Astrocyte (in vitro differentiated cells and primary cell): ENCODE measurements around the gene DNER. TPM values are rescaled to one million over a fixed set of nuclear protein-coding genes. Genes with fewer than 3 reads are reported as not detected.

Experiments used
- DNase-seq: peaks from one replicate; pipeline ENCODE4 v3.0.0-alpha.2; 2010; ENCODE audit warnings: low read depth
- FAIRE-seq: peaks from 2 replicates; lab custom pipeline; 2011; peaks lifted over from hg19 to GRCh38; lab: Jason Lieb, UNC
- H2AFZ ChIP-seq: 2 replicates; pipeline ENCODE4 v1.6.0; 2012; ENCODE audit warnings: low read depth, low read length, inconsistent platforms
- H3K27ac ChIP-seq: 2 replicates; pipeline ENCODE4 v1.5.1; 2011; ENCODE audit warnings: low read depth, low read length, inconsistent platforms
- H3K27me3 ChIP-seq: 2 replicates; pipeline ENCODE4 v1.6.0; 2011; ENCODE audit warnings: low read length, inconsistent platforms; ENCODE audit not compliant: insufficient read depth
- H3K36me3 ChIP-seq: 2 replicates; pipeline ENCODE4 v1.5.1; 2011; ENCODE audit warnings: low read length, inconsistent platforms; ENCODE audit not compliant: insufficient read depth
- H3K4me1 ChIP-seq: 2 replicates; pipeline ENCODE4 v1.5.1; 2011; ENCODE audit warnings: low read length, inconsistent platforms; ENCODE audit not compliant: insufficient read depth
- H3K4me2 ChIP-seq: 2 replicates; pipeline ENCODE4 v1.6.0; 2012; ENCODE audit warnings: low read length, inconsistent platforms
- H3K4me3 ChIP-seq: 2 replicates; pipeline ENCODE4 v1.5.1; 2011; ENCODE audit warnings: low read depth, mild to moderate bottlenecking, low read length, inconsistent platforms; ENCODE audit not compliant: insufficient read depth
- H3K79me2 ChIP-seq: 2 replicates; pipeline ENCODE4 v1.6.0; 2012; ENCODE audit warnings: mild to moderate bottlenecking, low read length, inconsistent platforms; ENCODE audit not compliant: insufficient read depth
- H3K9ac ChIP-seq: 2 replicates; pipeline ENCODE4 v1.6.0; 2012; ENCODE audit warnings: mild to moderate bottlenecking, low read length, inconsistent platforms
- H3K9me3 ChIP-seq: 2 replicates; pipeline ENCODE4 v1.5.1; 2012; ENCODE audit warnings: low read depth, mild to moderate bottlenecking, low read length, inconsistent platforms; ENCODE audit not compliant: insufficient read depth
- H4K20me1 ChIP-seq: 2 replicates; pipeline ENCODE4 v1.6.0; 2012; ENCODE audit warnings: low read length, inconsistent platforms; ENCODE audit not compliant: insufficient read depth
- H3K27ac Mint-ChIP-seq: one replicate; pipeline ENCODE4 v1.8.0; 2021; ENCODE audit warnings: mild to moderate bottlenecking, mixed read lengths; ENCODE audit not compliant: unreplicated experiment
- H3K27me3 Mint-ChIP-seq: one replicate; pipeline ENCODE4 v1.8.0; 2021; ENCODE audit warnings: low read depth, mixed read lengths; ENCODE audit not compliant: unreplicated experiment
- H3K36me3 Mint-ChIP-seq: one replicate; pipeline ENCODE4 v1.8.0; 2021; ENCODE audit warnings: low read depth, mixed read lengths; ENCODE audit not compliant: unreplicated experiment
- H3K4me1 Mint-ChIP-seq: one replicate; pipeline ENCODE4 v1.8.0; 2021; ENCODE audit warnings: low read depth, mixed read lengths; ENCODE audit not compliant: unreplicated experiment
- H3K4me3 Mint-ChIP-seq: one replicate; pipeline ENCODE4 v1.8.0; 2021; ENCODE audit warnings: mild to moderate bottlenecking, moderate library complexity, mixed read lengths; ENCODE audit not compliant: unreplicated experiment
- H3K9me3 Mint-ChIP-seq: one replicate; pipeline ENCODE4 v1.8.0; 2021; ENCODE audit warnings: mild to moderate bottlenecking, mixed read lengths; ENCODE audit not compliant: unreplicated experiment
- CTCF ChIP-seq: IDR thresholded peaks from 2 replicates; pipeline ENCODE4 v1.5.1; 2011; ENCODE audit warnings: low read depth, mild to moderate bottlenecking, inconsistent platforms, low read length, moderate library complexity; ENCODE audit not compliant: insufficient read depth
- EZH2 ChIP-seq: IDR thresholded peaks from 2 replicates; pipeline ENCODE4 v1.6.1; 2012; ENCODE audit warnings: mild to moderate bottlenecking, low read length, inconsistent platforms; ENCODE audit not compliant: insufficient read depth
- total RNA-seq: library from RNA; stranded (reverse); gene quantifications from 2 replicates; pipeline ENCODE4 v1.2.1, GENCODE V29; 2021

Gene DNER
- total RNA-seq, 1 donor from 2014 or later: 1.0 TPM

GRCh38 chr2:229660391-229660790 is 54.0 kb downstream of the DNER start:
- Histone ChIP-seq H3K79me2 (no peaks in the 10 kb centered on the region), H3K4me3 (no peak overlapping the region), H2AFZ (no peak overlapping the region), H3K36me3 (no peaks in the 10 kb centered on the region), H3K27me3 (no peaks in the 10 kb centered on the region), H3K9me3 (no peaks in the 10 kb centered on the region), H3K27ac (no peak overlapping the region), H3K9ac (no peak overlapping the region), H4K20me1 (no peaks in the 10 kb centered on the region), H3K4me2 (no peak overlapping the region), H3K4me1 (no peaks in the 10 kb centered on the region)
- Mint-ChIP-seq H3K4me3 (no peak overlapping the region), H3K27me3 (no peaks in the 10 kb centered on the region), H3K36me3 (no peaks in the 10 kb centered on the region), H3K27ac (no peak overlapping the region), H3K9me3 (no peaks in the 10 kb centered on the region), H3K4me1 (peaks cover 6% of the 10 kb centered on the region)
- FAIRE-seq (no peak), DNase-seq (no peak)
- TF ChIP-seq EZH2: no peak

- Histone ChIP-seq H3K27me3 (no peaks in the 10 kb centered on the region), H2AFZ (no peak overlapping the region), H3K79me2 (no peaks in the 10 kb centered on the region), H3K4me1 (no peaks in the 10 kb centered on the region), H4K20me1 (no peaks in the 10 kb centered on the region), H3K36me3 (no peaks in the 10 kb centered on the region), H3K27ac (no peak overlapping the region), H3K4me3 (no peak overlapping the region), H3K9me3 (no peaks in the 10 kb centered on the region), H3K9ac (no peak overlapping the region), H3K4me2 (no peak overlapping the region)
- H3K27ac Mint-ChIP-seq: no peak overlapping the region
- H3K36me3 Mint-ChIP-seq: no peaks in the 10 kb centered on the region
- TF ChIP-seq EZH2 (no peak), CTCF (no peak)
- no peak for FAIRE-seq
- no peak overlapping the region for H3K4me3 Mint-ChIP-seq
- no peak for DNase-seq
- H3K27me3 Mint-ChIP-seq: no peaks in the 10 kb centered on the region
- no peaks in the 10 kb centered on the region for H3K9me3 Mint-ChIP-seq
- peaks cover 6% of the 10 kb centered on the region for H3K4me1 Mint-ChIP-seq
Observed at GRCh38 chr2:229658004-229658403, 56.4 kb downstream of the DNER start.

GRCh38 chr2:229654437-229654836 is 59.9 kb downstream of the DNER start:
- H4K20me1 ChIP-seq: no peaks in the 10 kb centered on the region
- FAIRE-seq: no peak
- H3K4me2 ChIP-seq: no peak overlapping the region
- no peaks in the 10 kb centered on the region for H3K4me1 ChIP-seq
- no peak overlapping the region for H2AFZ ChIP-seq
- no peaks in the 10 kb centered on the region for H3K27me3 ChIP-seq
- Mint-ChIP-seq H3K27ac (no peak overlapping the region), H3K27me3 (peaks cover 7% of the 10 kb centered on the region), H3K36me3 (no peaks in the 10 kb centered on the region), H3K4me3 (no peak overlapping the region), H3K9me3 (no peaks in the 10 kb centered on the region), H3K4me1 (no peaks in the 10 kb centered on the region)
- no peak for DNase-seq
- no peak for TF ChIP-seq EZH2
- no peak for TF ChIP-seq CTCF
- no peaks in the 10 kb centered on the region for H3K79me2 ChIP-seq
- no peak overlapping the region for H3K4me3 ChIP-seq
- no peaks in the 10 kb centered on the region for H3K9me3 ChIP-seq
- H3K27ac ChIP-seq: no peak overlapping the region
- no peak overlapping the region for H3K9ac ChIP-seq
- no peaks in the 10 kb centered on the region for H3K36me3 ChIP-seq
